AG09319 (cell line): Measurements from ENCODE around the gene LRRTM2.
"Not testable (repeated sequence)": the region's sequence is repeated elsewhere in the genome, so short reads cannot be mapped to it uniquely, and the experiment has no call there.

Experiments used
- DNase-seq: peaks from one replicate; pipeline ENCODE4 v3.0.0-alpha.2; 2010; ENCODE audit warnings: low read depth; ENCODE audit errors: extremely low read depth
- TF ChIP-seq, protein P1 (sequence below): IDR thresholded peaks from 2 replicates; pipeline ENCODE4 v1.5.1; 2011; ENCODE audit warnings: low read depth, mild to moderate bottlenecking, inconsistent platforms, low read length, moderate library complexity

The LRRTM2 gene

DNA sequence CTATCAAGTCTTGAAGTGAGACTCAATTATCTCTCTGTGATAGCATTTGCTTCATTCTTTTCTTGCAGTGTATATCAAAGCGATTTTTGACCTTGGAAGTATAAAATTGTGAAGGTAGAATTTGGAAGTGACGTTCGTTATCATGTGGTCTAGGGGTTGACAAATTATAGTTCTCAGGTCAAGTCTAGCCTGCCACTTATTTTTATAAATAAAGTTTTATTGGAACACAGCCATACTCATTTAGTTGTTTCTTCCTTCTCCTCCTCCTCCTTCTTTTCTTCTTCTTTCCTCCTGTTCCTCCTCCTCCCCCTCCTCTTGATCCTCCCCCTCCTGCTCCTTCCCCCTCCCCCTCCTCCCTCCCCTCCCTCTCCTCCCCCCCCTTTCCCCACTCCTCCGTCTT, 38.0 kb downstream of the LRRTM2 start:
- TF ChIP-seq, protein P1, sequence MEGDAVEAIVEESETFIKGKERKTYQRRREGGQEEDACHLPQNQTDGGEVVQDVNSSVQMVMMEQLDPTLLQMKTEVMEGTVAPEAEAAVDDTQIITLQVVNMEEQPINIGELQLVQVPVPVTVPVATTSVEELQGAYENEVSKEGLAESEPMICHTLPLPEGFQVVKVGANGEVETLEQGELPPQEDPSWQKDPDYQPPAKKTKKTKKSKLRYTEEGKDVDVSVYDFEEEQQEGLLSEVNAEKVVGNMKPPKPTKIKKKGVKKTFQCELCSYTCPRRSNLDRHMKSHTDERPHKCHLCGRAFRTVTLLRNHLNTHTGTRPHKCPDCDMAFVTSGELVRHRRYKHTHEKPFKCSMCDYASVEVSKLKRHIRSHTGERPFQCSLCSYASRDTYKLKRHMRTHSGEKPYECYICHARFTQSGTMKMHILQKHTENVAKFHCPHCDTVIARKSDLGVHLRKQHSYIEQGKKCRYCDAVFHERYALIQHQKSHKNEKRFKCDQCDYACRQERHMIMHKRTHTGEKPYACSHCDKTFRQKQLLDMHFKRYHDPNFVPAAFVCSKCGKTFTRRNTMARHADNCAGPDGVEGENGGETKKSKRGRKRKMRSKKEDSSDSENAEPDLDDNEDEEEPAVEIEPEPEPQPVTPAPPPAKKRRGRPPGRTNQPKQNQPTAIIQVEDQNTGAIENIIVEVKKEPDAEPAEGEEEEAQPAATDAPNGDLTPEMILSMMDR, result no peak
- DNase-seq, result no peak

DNA sequence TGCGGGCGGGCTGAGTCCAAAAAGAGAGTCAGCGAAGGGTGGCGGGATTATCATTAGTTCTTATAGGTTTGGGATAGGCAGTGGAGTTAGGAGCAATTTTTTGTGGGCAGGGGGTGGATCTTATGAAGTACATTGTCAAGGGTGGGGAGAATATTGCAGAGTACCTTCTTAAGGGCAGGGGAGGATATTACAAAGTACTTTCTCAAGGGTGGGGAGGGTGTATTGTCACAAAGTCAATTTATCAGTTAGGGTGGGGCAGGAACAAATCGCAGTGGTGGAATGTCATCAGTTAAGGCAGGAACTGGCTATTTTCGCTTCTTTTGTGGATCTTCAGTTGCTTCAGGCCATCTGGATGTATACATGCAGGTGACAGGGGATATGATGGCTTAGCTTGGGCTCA, 40.3 kb downstream of the LRRTM2 start:
- DNase-seq, result not testable (repeated sequence)

DNA sequence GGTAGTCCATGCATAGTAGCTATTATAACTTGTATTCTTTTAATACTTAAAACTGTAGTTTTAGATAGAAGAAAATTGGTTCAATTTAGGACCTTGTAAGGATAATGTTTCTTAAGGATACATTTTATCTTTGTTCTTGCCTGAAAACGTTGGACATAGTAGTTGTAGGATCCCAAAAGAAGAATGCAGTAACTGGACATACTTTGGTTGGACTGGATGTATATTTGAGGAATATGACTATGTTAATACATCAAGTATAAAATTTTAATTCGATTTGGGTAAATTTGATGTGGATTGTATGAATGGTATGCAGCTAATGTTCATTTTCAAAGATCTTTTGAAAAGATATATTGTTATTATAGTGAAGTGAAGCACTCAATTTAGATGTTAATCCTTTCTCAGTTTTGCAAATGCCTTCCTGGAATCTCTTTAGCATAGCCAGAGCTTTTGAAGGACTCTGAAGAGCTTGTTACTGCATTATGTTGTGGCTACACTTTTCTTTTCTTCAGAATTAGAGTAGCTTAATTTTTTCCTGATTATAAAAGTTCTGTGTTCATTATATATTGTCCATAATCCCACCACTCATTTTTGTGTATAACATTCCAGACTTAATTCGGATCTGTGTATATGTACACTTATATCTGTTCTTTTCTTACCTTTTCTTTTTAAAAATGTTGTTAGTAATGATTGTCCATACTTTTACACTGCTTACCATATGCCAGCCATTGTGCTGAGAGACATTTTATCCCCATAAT, 41.2 kb downstream of the LRRTM2 start:
- DNase-seq, result no peak

DNA sequence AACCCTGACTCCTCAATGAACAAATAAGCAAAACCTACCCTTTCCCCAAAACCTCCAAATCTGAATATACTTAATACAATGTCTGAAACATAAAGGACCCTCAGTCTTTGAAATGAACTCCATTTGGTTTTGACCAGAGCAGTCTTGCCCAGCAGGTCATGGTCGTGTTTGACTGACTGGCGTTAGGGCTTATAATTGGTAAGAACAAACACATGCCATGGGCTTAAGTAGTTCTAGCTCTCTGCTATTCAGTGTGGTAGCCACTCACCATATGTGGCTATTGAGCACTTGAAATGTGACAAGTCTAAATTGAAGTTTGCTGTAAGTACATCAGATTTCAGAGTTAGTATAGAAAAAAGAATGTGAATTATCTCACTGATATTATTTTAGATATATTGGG, 42.1 kb downstream of the LRRTM2 start:
- TF ChIP-seq, protein P1, result no peak
- DNase-seq, result no peak

More for the DNA sequence above, 41.2 kb downstream of the LRRTM2 start:
- TF ChIP-seq, protein P1, result no peak

DNA sequence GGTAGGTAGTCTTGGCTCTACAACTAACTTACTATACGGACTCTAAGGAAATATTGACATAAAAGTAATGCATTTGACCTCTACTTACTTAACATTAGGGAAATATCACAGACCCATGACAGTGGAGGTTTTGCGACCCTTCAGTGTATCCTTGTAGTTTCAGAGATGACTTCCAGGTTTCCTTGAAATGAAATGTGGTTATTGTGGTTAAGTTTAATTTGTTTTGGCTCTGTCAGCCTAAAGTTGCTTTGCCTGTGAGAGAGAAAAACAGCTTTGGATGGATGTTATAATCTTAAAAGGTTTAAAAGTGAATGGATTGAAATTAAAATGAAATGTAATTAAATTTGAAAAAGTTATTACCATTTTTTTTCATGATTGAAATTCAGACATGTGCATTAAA, 42.9 kb downstream of the LRRTM2 start:
- TF ChIP-seq, protein P1, result no peak
- DNase-seq, result no peak

DNA sequence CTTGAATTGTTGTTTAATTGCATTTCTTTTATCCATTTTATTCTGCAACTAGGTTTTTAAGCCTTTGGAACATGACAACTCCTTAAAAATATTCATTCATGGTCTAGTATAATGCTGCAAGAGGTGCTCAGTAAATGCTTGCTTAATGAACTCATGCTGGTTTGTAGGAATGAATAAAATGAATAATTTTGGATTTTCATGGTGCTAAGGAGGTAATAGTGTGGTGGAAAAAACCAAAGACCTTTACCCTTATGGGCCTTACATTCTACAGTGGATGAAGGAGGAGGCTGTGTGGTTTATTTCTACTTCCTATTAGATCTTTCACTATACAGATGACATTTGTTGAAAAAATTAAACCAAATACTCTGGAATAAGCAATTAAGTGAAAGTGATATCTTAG, 43.4 kb downstream of the LRRTM2 start:
- DNase-seq, result no peak
- TF ChIP-seq, protein P1, result no peak

DNA sequence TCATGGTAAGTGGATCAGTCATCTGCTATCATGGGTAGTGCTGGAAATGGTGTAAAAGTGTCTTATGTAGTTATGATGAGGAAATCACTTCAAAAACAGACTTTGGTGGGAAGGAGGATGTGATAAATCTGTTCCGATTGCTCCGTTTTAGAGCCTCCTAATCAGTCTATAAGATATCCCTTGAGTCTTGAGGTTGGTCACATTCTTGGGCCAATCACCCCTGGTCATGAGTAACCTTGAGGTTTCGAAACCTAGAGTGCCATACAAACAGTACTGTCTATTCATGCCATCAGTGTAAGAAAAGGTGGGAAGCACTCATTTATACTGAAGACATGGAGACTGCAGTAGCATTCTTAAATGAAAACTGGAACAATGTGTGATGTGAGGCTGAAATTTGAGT, 45.8 kb downstream of the LRRTM2 start:
- TF ChIP-seq, protein P1, result no peak
- DNase-seq, result no peak

DNA sequence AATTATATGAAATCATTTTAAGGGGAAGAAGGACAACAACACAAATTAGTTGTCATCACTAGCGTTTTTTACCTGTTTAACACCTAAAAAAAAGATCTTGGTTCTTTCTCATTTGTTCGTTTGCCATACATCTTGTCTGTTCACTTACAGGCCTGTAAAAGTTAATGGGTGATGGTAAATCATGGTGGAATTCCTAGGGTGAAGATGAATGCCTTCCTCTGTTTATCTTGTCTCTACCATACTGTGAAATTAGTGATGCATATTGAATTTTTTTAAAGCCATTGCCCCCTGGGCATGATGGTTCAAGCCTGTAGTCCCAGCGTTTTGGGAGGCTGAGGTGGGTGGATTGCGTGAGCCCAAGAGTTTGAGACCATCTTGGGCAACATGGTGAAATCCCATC, 46.6 kb downstream of the LRRTM2 start:
- no peak for DNase-seq
- TF ChIP-seq, protein P1, result no peak
